Measurements from ENCODE around the gene TAGLN2.

TAGLN2 gene

DNA sequence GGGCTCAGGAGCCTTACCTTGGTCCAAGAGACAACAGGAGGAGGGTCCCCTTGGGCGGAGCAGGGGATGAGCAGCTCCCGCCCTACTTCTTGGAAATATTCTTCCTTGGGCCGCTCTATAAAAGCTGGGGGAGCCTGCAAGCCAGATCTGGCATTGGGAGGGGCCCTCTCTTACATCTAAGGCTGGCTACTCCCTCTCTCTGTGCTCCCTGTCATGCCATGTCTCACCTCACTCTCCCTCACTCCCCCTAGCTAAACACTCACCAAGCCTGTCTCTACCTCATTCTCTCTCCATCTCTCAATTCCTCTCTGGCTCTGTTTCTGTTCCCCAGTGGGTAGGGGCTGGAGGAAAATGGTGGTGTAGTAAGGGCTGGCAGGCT is 6.5 kb upstream of the TAGLN2 start:
- Histone ChIP-seq H3K27ac (ENCODE audit: low read length) (no peak overlapping the region), H3K4me1 (ENCODE audit: control insufficient read depth, low read depth, low read length) (peaks cover 3% of the 10 kb centered on the region), H3K4me3 (ENCODE audit: low read length) (no peak overlapping the region), H3K36me3 (ENCODE audit: control insufficient read depth, low read depth, low read length) (peaks cover 48% of the 10 kb centered on the region), H3K9ac (ENCODE audit: low read length) (no peak overlapping the region), H3K9me3 (ENCODE audit: control insufficient read depth, low read depth, low read length) (no peaks in the 10 kb centered on the region), H3K27me3 (ENCODE audit: control insufficient read depth, insufficient read depth, low read length) (no peaks in the 10 kb centered on the region)

- H3K36me3 ChIP-seq (ENCODE audit: control insufficient read depth, low read depth, low read length): peaks cover 50% of the 10 kb centered on the region
- no peaks in the 10 kb centered on the region for H3K27me3 ChIP-seq (ENCODE audit: control insufficient read depth, insufficient read depth, low read length)
- H3K9ac ChIP-seq (ENCODE audit: low read length): no peak overlapping the region
- H3K4me1 ChIP-seq (ENCODE audit: control insufficient read depth, low read depth, low read length): no peaks in the 10 kb centered on the region
- H3K27ac ChIP-seq (ENCODE audit: low read length): no peak overlapping the region
- H3K9me3 ChIP-seq (ENCODE audit: control insufficient read depth, low read depth, low read length): no peaks in the 10 kb centered on the region
- no peak overlapping the region for H3K4me3 ChIP-seq (ENCODE audit: low read length)
These were observed 5.9 kb upstream of the TAGLN2 start for GRCh38 chr1:159931101-159931794.

DNA sequence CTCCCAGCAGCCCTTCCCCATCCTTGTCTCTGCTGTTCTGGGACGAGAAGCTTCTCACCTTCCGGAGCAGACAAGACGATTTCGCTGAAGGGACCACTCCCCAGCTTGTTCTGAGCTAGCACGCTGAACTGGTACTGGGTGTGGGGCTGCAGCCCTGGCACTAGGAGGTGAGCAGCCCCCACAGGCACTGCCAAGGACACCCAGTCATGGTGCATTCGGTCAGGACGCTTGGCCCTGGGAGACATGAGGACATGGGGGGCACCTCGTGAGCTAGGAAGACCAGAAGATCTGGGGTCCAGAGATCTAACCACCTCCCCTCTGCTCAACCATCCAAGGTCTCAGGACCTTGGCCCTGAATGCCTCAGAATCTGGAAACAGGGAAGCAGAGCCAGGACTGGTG is 5.3 kb upstream of the TAGLN2 start:
- Histone ChIP-seq H3K27ac (ENCODE audit: low read length) (no peak overlapping the region), H3K4me3 (ENCODE audit: low read length) (no peak overlapping the region), H3K9ac (ENCODE audit: low read length) (no peak overlapping the region), H3K9me3 (ENCODE audit: control insufficient read depth, low read depth, low read length) (no peaks in the 10 kb centered on the region), H3K27me3 (ENCODE audit: control insufficient read depth, insufficient read depth, low read length) (no peaks in the 10 kb centered on the region), H3K4me1 (ENCODE audit: control insufficient read depth, low read depth, low read length) (no peaks in the 10 kb centered on the region), H3K36me3 (ENCODE audit: control insufficient read depth, low read depth, low read length) (peaks cover 49% of the 10 kb centered on the region)

- Histone ChIP-seq H3K9me3 (ENCODE audit: control insufficient read depth, low read depth, low read length) (no peaks in the 10 kb centered on the region), H3K36me3 (ENCODE audit: control insufficient read depth, low read depth, low read length) (peaks cover 46% of the 10 kb centered on the region), H3K27ac (ENCODE audit: low read length) (no peak overlapping the region), H3K9ac (ENCODE audit: low read length) (no peak overlapping the region), H3K4me3 (ENCODE audit: low read length) (no peak overlapping the region), H3K4me1 (ENCODE audit: control insufficient read depth, low read depth, low read length) (no peaks in the 10 kb centered on the region), H3K27me3 (ENCODE audit: control insufficient read depth, insufficient read depth, low read length) (peaks cover under 1% of the 10 kb centered on the region)
These were observed 4.9 kb upstream of the TAGLN2 start for GRCh38 chr1:159930216-159930615.

- Histone ChIP-seq H3K4me1 (ENCODE audit: control insufficient read depth, low read depth, low read length) (no peaks in the 10 kb centered on the region), H3K36me3 (ENCODE audit: control insufficient read depth, low read depth, low read length) (peaks cover 39% of the 10 kb centered on the region), H3K9ac (ENCODE audit: low read length) (no peak overlapping the region)
These were observed 4.1 kb upstream of the TAGLN2 start for GRCh38 chr1:159929155-159930051.

DNA sequence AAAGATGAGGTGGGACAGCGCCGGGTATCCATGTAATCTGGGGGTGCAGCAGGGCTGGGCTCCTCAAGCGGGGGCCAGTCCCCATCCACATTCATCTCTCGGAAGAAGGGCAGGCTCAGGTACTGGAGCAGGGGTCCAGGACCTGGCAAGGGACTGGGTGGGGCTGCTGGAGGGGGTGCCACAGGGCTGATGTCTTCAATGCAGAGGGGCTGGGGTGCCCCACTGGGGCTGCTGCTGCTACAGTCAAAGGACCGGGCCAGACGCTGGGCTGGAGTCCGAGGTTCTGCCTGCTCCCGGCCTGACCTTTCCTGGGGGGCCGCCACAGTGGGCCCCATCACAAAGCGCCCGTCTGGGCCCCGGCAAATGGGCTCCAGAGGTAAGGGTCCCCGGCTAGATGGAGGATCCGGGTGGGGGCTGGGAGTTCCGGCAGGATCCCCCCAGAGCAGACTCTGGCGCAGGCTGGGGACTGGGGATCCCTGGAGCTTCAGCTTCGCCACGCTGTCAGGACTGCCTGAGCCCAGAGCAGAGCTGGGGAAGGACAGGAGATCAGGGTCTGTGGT is 3.3 kb upstream of the TAGLN2 start:
- no peak overlapping the region for H3K9ac ChIP-seq (ENCODE audit: low read length)
- no peaks in the 10 kb centered on the region for H3K9me3 ChIP-seq (ENCODE audit: control insufficient read depth, low read depth, low read length)
- no peak overlapping the region for H3K27ac ChIP-seq (ENCODE audit: low read length)
- peaks cover 38% of the 10 kb centered on the region for H3K36me3 ChIP-seq (ENCODE audit: control insufficient read depth, low read depth, low read length)
- H3K4me3 ChIP-seq (ENCODE audit: low read length): no peak overlapping the region
- peaks cover 17% of the 10 kb centered on the region for H3K27me3 ChIP-seq (ENCODE audit: control insufficient read depth, insufficient read depth, low read length)
- peaks cover 3% of the 10 kb centered on the region for H3K4me1 ChIP-seq (ENCODE audit: control insufficient read depth, low read depth, low read length)

More at GRCh38 chr1:159929155-159930051, 4.1 kb upstream of the TAGLN2 start:
- no peak overlapping the region for H3K27ac ChIP-seq (ENCODE audit: low read length)
- no peaks in the 10 kb centered on the region for H3K9me3 ChIP-seq (ENCODE audit: control insufficient read depth, low read depth, low read length)
- H3K4me3 ChIP-seq (ENCODE audit: low read length): no peak overlapping the region
- peaks cover 8% of the 10 kb centered on the region for H3K27me3 ChIP-seq (ENCODE audit: control insufficient read depth, insufficient read depth, low read length)

DNA sequence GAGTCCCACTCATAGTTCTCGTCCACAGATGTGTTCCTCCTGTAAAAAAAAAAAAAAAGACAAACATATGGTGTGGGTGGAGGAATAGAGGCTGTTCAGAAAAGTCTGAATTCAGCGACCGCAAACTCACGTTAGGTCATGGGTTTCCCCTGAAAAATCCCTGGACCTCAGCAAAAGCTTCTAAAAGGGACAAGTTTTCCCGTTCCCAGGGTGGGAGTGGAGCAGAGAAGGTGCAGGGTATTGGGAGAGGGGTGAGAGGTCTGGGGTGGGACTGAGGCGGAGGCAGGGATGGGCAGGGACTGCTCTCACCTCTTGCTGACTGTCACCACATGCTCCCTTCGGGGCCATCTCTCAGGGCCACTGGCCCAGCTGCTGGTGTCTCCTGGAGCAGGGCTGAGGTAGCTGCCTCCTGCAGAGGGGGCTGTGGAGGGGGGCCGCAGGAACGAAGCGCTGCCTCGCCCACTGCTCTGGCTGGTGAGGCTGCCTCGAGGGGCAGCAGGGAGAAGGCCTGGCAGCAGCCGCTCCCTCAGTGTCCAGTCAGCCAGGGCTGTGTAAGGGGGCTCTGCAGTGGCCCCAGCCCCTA is 2.6 kb upstream of the TAGLN2 start:
- no peak overlapping the region for H3K4me3 ChIP-seq (ENCODE audit: low read length)
- no peak overlapping the region for H3K27ac ChIP-seq (ENCODE audit: low read length)
- H3K27me3 ChIP-seq (ENCODE audit: control insufficient read depth, insufficient read depth, low read length): peaks cover 18% of the 10 kb centered on the region
- no peaks in the 10 kb centered on the region for H3K9me3 ChIP-seq (ENCODE audit: control insufficient read depth, low read depth, low read length)
- peaks cover 36% of the 10 kb centered on the region for H3K36me3 ChIP-seq (ENCODE audit: control insufficient read depth, low read depth, low read length)
- no peak overlapping the region for H3K9ac ChIP-seq (ENCODE audit: low read length)
- peaks cover 10% of the 10 kb centered on the region for H3K4me1 ChIP-seq (ENCODE audit: control insufficient read depth, low read depth, low read length)

DNA sequence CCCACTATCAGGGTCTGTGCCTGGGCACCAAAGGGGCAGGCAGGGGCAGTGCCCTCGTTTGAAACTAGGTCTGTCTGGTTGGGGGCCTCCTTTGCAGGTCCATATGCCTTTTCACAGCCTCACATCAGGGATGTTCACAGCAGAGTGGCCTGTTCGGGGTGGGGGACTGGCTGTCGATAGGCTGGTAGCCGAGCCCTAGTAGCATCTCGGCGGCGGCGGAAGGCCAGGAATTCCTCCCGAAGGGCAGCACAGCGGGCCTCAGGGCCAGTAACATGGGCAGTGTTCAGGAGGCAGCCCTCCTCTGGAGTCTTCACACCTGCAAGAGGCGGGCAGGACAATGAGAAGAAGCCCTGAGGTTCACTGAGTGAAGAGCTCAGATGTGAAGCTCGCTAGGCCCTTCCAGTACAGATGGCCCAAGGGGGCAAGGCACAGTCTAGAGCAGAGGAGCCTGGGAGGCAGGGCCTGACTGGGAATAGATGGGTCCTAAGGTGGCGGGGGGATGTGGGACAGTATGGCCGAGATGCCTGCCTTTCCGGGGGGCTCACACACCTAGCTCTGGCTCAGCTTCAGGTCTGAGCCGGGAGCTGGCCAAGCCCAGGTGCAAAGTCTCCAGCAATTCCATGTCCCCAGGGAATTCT is 2.0 kb upstream of the TAGLN2 start:
- Histone ChIP-seq H3K4me1 (ENCODE audit: control insufficient read depth, low read depth, low read length) (peaks cover 12% of the 10 kb centered on the region), H3K4me3 (ENCODE audit: low read length) (no peak overlapping the region), H3K27ac (ENCODE audit: low read length) (no peak overlapping the region), H3K36me3 (ENCODE audit: control insufficient read depth, low read depth, low read length) (peaks cover 35% of the 10 kb centered on the region), H3K9ac (ENCODE audit: low read length) (no peak overlapping the region), H3K9me3 (ENCODE audit: control insufficient read depth, low read depth, low read length) (no peaks in the 10 kb centered on the region), H3K27me3 (ENCODE audit: control insufficient read depth, insufficient read depth, low read length) (peaks cover 18% of the 10 kb centered on the region)

DNA sequence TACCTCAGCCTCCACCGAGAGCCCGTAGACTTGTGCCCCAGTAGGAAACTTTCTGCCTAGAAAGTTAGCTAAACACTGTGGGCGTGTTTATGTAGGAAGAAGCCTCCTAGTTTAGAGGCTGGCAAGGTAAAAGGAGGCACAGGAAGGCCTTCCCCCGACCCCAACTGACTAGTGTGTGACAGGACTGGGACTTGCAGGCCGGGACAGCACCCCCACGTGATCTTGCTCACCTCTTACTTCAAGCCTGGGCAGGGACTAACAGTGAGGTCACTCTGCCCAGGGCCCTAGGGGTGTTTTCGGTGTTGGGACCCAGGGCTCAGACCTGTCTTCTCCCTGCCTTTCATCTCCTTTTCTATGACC is 392 bp upstream of the TAGLN2 start:
- peaks cover 29% of the 10 kb centered on the region for H3K36me3 ChIP-seq (ENCODE audit: control insufficient read depth, low read depth, low read length)
- H3K4me3 ChIP-seq (ENCODE audit: low read length): peak overlapping the region; percentile 78
- H3K9ac ChIP-seq (ENCODE audit: low read length): peak overlapping the region; percentile 68
- no peaks in the 10 kb centered on the region for H3K9me3 ChIP-seq (ENCODE audit: control insufficient read depth, low read depth, low read length)
- peaks cover 18% of the 10 kb centered on the region for H3K27me3 ChIP-seq (ENCODE audit: control insufficient read depth, insufficient read depth, low read length)
- peaks cover 12% of the 10 kb centered on the region for H3K4me1 ChIP-seq (ENCODE audit: control insufficient read depth, low read depth, low read length)
- H3K27ac ChIP-seq (ENCODE audit: low read length): no peak overlapping the region

GRCh38 chr1:159924025-159924790 is 1.1 kb downstream of the TAGLN2 start:
- Histone ChIP-seq H3K9ac (ENCODE audit: low read length) (peak overlapping the region; percentile 68), H3K36me3 (ENCODE audit: control insufficient read depth, low read depth, low read length) (peaks cover 33% of the 10 kb centered on the region), H3K4me1 (ENCODE audit: control insufficient read depth, low read depth, low read length) (peaks cover 12% of the 10 kb centered on the region), H3K4me3 (ENCODE audit: low read length) (peak overlapping the region; percentile 78), H3K9me3 (ENCODE audit: control insufficient read depth, low read depth, low read length) (no peaks in the 10 kb centered on the region), H3K27ac (ENCODE audit: low read length) (no peak overlapping the region), H3K27me3 (ENCODE audit: control insufficient read depth, insufficient read depth, low read length) (peaks cover 18% of the 10 kb centered on the region)

All from iPS-18a (cell line).